Peyer's patch (tissue), 4 donors: ENCODE measurements around the gene NLRP9.

Experiments
- CTCF ChIP-seq, 6 experiments: fragments of 450-650 bp in 4 of 6; fragments of 200-600 bp in 2 of 6; sonication (generic) in 1 of 6; IDR thresholded peaks; one replicate each; pipeline ENCODE4 v1.5.1; 2017 to 2019; ENCODE audit warnings: antibody characterized with exemption in 6 of 6, mild to moderate bottlenecking in 3 of 6, moderate library complexity in 1 of 6
- POLR2A ChIP-seq, 2 donors: fragments of 450-650 bp; IDR thresholded peaks; one replicate each; pipeline ENCODE4 v1.5.1; 2017; ENCODE audit warnings: antibody characterized with exemption in 2 of 2, mild to moderate bottlenecking in 2 of 2, moderate library complexity in 2 of 2

GRCh38 chr19:55723491-55723890 is 14.7 kb downstream of the NLRP9 start:
- TF ChIP-seq CTCF (IDR thresholded peaks at IDR 0.05) (no peak), POLR2A (IDR thresholded peaks at IDR 0.05) (no peak)
